K562 (cell line): ENCODE results near the gene KTN1. TPM values are rescaled to one million over a fixed set of nuclear protein-coding genes. Genes with fewer than 3 reads are reported as not detected.

Experiments
- ARHGAP35 ChIP-seq: fragments of 450-650 bp; IDR thresholded peaks from 2 replicates; pipeline ENCODE4 v1.6.1; 2018; ENCODE audit not compliant: partially characterized antibody
- ATF1 ChIP-seq, 2 experiments: fragments of 450-650 bp in 1 of 2; IDR thresholded peaks; 2 replicates each; pipeline ENCODE4 v1.6.1; 2016; ENCODE audit warnings: missing compliant biosample characterization in 1 of 2, missing genetic modification characterization in 1 of 2
- ATF7 ChIP-seq: fragments of 450-650 bp; IDR thresholded peaks from 2 replicates; pipeline ENCODE4 v1.7.1; 2014; ENCODE audit warnings: mild to moderate bottlenecking, moderate library complexity
- CHD2 ChIP-seq: IDR thresholded peaks from 2 replicates; pipeline ENCODE4 v1.6.1; 2011; ENCODE audit warnings: low read depth, low read length
- EP400 ChIP-seq: fragments of 450-650 bp; IDR thresholded peaks from 2 replicates; pipeline ENCODE4 v1.6.1; 2017; ENCODE audit warnings: antibody characterized with exemption, mild to moderate bottlenecking, moderate library complexity
- GABPB2 ChIP-seq: fragments of 250-450 bp; sonication (Bioruptor Pico); conservative IDR thresholded peaks from 2 replicates; pipeline ENCODE4 v1.5.1; 2021; ENCODE audit warnings: mild to moderate bottlenecking
- ILF3 ChIP-seq: fragments of 450-650 bp; IDR thresholded peaks from 2 replicates; pipeline ENCODE4 v1.6.1; 2018; ENCODE audit warnings: antibody characterized with exemption, mild to moderate bottlenecking, moderate library complexity, borderline replicate concordance
- KDM1A ChIP-seq, 2 experiments: fragments of 450-650 bp; IDR thresholded peaks; 2 replicates each; pipeline ENCODE4 v1.6.1; 2016; ENCODE audit warnings: mild to moderate bottlenecking in 2 of 2
- MED1 ChIP-seq: sonication (generic); formaldehyde crosslinking; IDR thresholded peaks from 2 replicates; pipeline ENCODE4 v1.8.1; 2023; ENCODE audit warnings: missing genetic modification reagents, borderline replicate concordance
- NBN ChIP-seq: fragments of 450-650 bp; IDR thresholded peaks from 2 replicates; pipeline ENCODE4 v1.6.1; 2016; ENCODE audit warnings: low read depth, mild to moderate bottlenecking
- NCOA2 ChIP-seq, 2 experiments: fragments of 450-650 bp; IDR thresholded peaks; 2 replicates each; pipeline ENCODE4 v1.6.1; 2018; ENCODE audit warnings: mild to moderate bottlenecking in 2 of 2, moderate library complexity in 1 of 2; ENCODE audit not compliant: partially characterized antibody in 2 of 2
- NFRKB ChIP-seq: fragments of 450-650 bp; IDR thresholded peaks from 2 replicates; pipeline ENCODE4 v1.6.1; 2016; ENCODE audit warnings: low read depth
- NONO ChIP-seq, 2 experiments: fragments of 200-400 bp in 1 of 2; fragments of 450-650 bp in 1 of 2; formaldehyde crosslinking in 1 of 2; IDR thresholded peaks; 2 replicates each; pipeline ENCODE4 v1.6.1; 2017; ENCODE audit warnings: low read depth in 2 of 2, mild to moderate bottlenecking in 2 of 2, moderate library complexity in 2 of 2, low read length in 1 of 2
- SRSF9 ChIP-seq: fragments of 200-400 bp; formaldehyde crosslinking; IDR thresholded peaks from 2 replicates; pipeline ENCODE4 v1.6.1; 2017; ENCODE audit warnings: low read depth, low read length, borderline replicate concordance
- TBP ChIP-seq: optimal IDR thresholded peaks from 2 replicates; pipeline ENCODE3; 2011; ENCODE audit warnings: low read depth, low read length, improper control_type of control experiment
- ZSCAN32 ChIP-seq: fragments of 450-650 bp; formaldehyde crosslinking; IDR thresholded peaks from 2 replicates; pipeline ENCODE4 v1.4.0; 2020; ENCODE audit warnings: mild to moderate bottlenecking, moderate library complexity
- polyA plus RNA-seq, 8 experiments: library from polyadenylated mRNA; depleted of rRNA in 4 of 8; stranded (reverse) in 5 of 8; unstranded in 3 of 8; fragments of >200 nt; fragmentation: Nextera tagmentation in 2 of 8; fragmentation: Illumina TruSeq in 1 of 8; extraction: Ambion mirVana in 2 of 8; extraction: Trizol in 1 of 8; gene quantifications; 2 replicates each; pipeline versions ENCODE4 v1.2.1 to v1.2.3, GENCODE V29; 2011 to 2014; ENCODE audit warnings: inconsistent platforms in 1 of 8, missing spikeins in 1 of 8
- total RNA-seq, 7 experiments: library from RNA; depleted of rRNA in 6 of 7; stranded (reverse); fragments of >200 nt in 6 of 7; fragmentation: Illumina TruSeq in 2 of 7; extraction: Trizol in 2 of 7; gene quantifications; 2 replicates each; pipeline versions ENCODE4 v1.2.1 to v1.2.3, GENCODE V29; 2011 to 2021; ENCODE audit warnings: low replicate concordance in 1 of 7
- TF ChIP-seq, protein P1 (sequence below), 2 experiments: fragments of 450-650 bp; conservative IDR thresholded peaks; 2 replicates each; pipeline ENCODE4 v1.6.1; 2017; ENCODE audit warnings: mild to moderate bottlenecking in 2 of 2, moderate library complexity in 2 of 2
- TF ChIP-seq, protein P2 (sequence below): sonication (generic); formaldehyde crosslinking; IDR thresholded peaks from 2 replicates; pipeline ENCODE4 v1.8.1; 2023; ENCODE audit warnings: mild to moderate bottlenecking, missing genetic modification reagents
- TF ChIP-seq, protein P3 (sequence below): fragments of 450-650 bp; formaldehyde crosslinking; IDR thresholded peaks from 2 replicates; pipeline ENCODE4 v1.4.0; 2022; ENCODE audit warnings: mild to moderate bottlenecking, moderate library complexity
- TF ChIP-seq, protein P4 (sequence below): sonication (generic); formaldehyde crosslinking; IDR thresholded peaks from 2 replicates; pipeline ENCODE4 v1.8.1; 2022; ENCODE audit warnings: missing genetic modification reagents
- TF ChIP-seq, protein P5 (sequence below): fragments of 250-450 bp; sonication (Bioruptor Pico); IDR thresholded peaks from 2 replicates; pipeline ENCODE4 v1.5.0; 2020; ENCODE audit warnings: mild to moderate bottlenecking, borderline replicate concordance

KTN1 gene
- total and polyA plus RNA-seq, 9 of the 15 experiments (the other 6 are each of a cell fraction or from before 2014, with no cell fraction given), result 34.8 to 120 (median 63.6) TPM

DNA sequence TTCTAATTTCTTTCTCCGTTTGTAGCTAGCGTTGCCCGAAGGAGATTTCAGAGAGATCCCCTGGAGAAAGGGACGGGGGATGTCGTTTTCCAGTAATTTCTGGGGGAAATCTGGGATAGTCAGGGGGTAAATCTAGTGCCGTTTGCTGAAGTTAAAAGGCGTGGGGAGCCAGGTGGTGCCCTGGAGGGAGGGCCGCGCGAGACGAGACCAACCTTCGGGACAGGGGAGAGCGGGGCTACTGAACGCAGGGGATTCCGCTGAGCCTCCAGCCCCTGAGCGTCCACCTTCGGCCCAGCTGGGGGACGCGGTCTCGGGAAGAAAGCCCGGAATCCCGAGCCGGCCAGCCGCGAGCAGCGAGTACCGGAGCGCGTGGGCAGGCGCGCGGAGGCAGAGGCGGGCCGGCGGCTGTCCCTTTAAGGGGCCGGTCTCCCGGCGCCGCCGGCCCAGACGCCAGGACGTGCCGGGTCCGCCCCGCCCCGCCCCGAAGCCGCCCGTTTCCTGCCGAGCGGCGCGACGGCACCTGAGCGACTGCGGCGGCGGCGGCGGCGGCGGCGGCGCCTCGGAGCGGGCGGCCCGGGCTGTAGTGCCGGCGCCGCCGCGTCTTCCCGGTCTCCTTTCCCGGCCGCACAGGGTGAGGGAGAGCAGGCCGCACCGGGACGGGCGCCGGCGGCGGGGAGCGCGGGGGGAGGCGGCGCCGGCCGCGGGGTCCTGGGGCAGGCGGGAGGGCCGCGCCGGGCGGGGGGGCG, at the start of gene KTN1 (continued):
- TF ChIP-seq, protein P1, sequence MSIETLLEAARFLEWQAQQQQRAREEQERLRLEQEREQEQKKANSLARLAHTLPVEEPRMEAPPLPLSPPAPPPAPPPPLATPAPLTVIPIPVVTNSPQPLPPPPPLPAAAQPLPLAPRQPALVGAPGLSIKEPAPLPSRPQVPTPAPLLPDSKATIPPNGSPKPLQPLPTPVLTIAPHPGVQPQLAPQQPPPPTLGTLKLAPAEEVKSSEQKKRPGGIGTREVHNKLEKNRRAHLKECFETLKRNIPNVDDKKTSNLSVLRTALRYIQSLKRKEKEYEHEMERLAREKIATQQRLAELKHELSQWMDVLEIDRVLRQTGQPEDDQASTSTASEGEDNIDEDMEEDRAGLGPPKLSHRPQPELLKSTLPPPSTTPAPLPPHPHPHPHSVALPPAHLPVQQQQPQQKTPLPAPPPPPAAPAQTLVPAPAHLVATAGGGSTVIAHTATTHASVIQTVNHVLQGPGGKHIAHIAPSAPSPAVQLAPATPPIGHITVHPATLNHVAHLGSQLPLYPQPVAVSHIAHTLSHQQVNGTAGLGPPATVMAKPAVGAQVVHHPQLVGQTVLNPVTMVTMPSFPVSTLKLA (conservative IDR thresholded peaks at IDR 0.05), result peak in 1 of 2 experiments; percentile 75; a peak in 2 of 4 replicates
- peak; percentile 61; the same call in 1 of the 2 replicates for TF ChIP-seq CHD2
- TF ChIP-seq NFRKB, result no peak
- peak; percentile 47 for TF ChIP-seq TBP
- peak; percentile 36; the same call in 1 of the 2 replicates for TF ChIP-seq NBN
- no peak for TF ChIP-seq SRSF9
- TF ChIP-seq, protein P2, sequence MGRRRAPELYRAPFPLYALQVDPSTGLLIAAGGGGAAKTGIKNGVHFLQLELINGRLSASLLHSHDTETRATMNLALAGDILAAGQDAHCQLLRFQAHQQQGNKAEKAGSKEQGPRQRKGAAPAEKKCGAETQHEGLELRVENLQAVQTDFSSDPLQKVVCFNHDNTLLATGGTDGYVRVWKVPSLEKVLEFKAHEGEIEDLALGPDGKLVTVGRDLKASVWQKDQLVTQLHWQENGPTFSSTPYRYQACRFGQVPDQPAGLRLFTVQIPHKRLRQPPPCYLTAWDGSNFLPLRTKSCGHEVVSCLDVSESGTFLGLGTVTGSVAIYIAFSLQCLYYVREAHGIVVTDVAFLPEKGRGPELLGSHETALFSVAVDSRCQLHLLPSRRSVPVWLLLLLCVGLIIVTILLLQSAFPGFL (CRISPR knock-in tag), result no peak
- TF ChIP-seq EP400, result peak; percentile 52
- no peak for TF ChIP-seq GABPB2 (CRISPR knock-in tag)
- peak; percentile 94 for TF ChIP-seq ATF7
- no peak for TF ChIP-seq MED1 (CRISPR knock-in tag)
- TF ChIP-seq ATF1 (CRISPR knock-in tag; IDR thresholded peaks at IDR 0.05), result no peak
- TF ChIP-seq ATF1 (tag; IDR thresholded peaks at IDR 0.05), result 0 out of 2 replicates have a peak, but pooled peaks have one; percentile 31
- TF ChIP-seq KDM1A (IDR thresholded peaks at IDR 0.05), result peak in 1 of 2 experiments; percentile 56; a peak in 1 of 4 replicates
- no peak for TF ChIP-seq ARHGAP35
- no peak for TF ChIP-seq NCOA2 (IDR thresholded peaks at IDR 0.05; ENCODE audit: partially characterized antibody in 2 of 2)
- TF ChIP-seq ILF3, result no peak
- TF ChIP-seq ZSCAN32 (CRISPR knock-in tag), result no peak
- TF ChIP-seq, protein P3, sequence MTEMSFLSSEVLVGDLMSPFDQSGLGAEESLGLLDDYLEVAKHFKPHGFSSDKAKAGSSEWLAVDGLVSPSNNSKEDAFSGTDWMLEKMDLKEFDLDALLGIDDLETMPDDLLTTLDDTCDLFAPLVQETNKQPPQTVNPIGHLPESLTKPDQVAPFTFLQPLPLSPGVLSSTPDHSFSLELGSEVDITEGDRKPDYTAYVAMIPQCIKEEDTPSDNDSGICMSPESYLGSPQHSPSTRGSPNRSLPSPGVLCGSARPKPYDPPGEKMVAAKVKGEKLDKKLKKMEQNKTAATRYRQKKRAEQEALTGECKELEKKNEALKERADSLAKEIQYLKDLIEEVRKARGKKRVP (CRISPR knock-in tag), result no peak
- TF ChIP-seq, protein P4, sequence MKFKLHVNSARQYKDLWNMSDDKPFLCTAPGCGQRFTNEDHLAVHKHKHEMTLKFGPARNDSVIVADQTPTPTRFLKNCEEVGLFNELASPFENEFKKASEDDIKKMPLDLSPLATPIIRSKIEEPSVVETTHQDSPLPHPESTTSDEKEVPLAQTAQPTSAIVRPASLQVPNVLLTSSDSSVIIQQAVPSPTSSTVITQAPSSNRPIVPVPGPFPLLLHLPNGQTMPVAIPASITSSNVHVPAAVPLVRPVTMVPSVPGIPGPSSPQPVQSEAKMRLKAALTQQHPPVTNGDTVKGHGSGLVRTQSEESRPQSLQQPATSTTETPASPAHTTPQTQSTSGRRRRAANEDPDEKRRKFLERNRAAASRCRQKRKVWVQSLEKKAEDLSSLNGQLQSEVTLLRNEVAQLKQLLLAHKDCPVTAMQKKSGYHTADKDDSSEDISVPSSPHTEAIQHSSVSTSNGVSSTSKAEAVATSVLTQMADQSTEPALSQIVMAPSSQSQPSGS (CRISPR knock-in tag), result peak; percentile 26; the same call in 1 of the 2 replicates
- TF ChIP-seq, protein P5, sequence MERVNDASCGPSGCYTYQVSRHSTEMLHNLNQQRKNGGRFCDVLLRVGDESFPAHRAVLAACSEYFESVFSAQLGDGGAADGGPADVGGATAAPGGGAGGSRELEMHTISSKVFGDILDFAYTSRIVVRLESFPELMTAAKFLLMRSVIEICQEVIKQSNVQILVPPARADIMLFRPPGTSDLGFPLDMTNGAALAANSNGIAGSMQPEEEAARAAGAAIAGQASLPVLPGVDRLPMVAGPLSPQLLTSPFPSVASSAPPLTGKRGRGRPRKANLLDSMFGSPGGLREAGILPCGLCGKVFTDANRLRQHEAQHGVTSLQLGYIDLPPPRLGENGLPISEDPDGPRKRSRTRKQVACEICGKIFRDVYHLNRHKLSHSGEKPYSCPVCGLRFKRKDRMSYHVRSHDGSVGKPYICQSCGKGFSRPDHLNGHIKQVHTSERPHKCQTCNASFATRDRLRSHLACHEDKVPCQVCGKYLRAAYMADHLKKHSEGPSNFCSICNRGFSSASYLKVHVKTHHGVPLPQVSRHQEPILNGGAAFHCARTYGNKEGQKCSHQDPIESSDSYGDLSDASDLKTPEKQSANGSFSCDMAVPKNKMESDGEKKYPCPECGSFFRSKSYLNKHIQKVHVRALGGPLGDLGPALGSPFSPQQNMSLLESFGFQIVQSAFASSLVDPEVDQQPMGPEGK (CRISPR knock-in tag), result no peak
- peak in 1 of 2 experiments; percentile 97; a peak in 2 of 4 replicates for TF ChIP-seq NONO (IDR thresholded peaks at IDR 0.05; ENCODE audit: low read depth in 2 of 2, low read length in 1 of 2)
